HG02852 (cell line): ENCODE measurements around the gene LSM10.

Experiments
- ATAC-seq: cut with Tn5 transposase; IDR thresholded peaks from one replicate; pipeline ENCODE4 v1.9.1; 2021; ENCODE audit warnings: mild to moderate bottlenecking, moderate library complexity; ENCODE audit not compliant: unreplicated experiment

The LSM10 gene

DNA sequence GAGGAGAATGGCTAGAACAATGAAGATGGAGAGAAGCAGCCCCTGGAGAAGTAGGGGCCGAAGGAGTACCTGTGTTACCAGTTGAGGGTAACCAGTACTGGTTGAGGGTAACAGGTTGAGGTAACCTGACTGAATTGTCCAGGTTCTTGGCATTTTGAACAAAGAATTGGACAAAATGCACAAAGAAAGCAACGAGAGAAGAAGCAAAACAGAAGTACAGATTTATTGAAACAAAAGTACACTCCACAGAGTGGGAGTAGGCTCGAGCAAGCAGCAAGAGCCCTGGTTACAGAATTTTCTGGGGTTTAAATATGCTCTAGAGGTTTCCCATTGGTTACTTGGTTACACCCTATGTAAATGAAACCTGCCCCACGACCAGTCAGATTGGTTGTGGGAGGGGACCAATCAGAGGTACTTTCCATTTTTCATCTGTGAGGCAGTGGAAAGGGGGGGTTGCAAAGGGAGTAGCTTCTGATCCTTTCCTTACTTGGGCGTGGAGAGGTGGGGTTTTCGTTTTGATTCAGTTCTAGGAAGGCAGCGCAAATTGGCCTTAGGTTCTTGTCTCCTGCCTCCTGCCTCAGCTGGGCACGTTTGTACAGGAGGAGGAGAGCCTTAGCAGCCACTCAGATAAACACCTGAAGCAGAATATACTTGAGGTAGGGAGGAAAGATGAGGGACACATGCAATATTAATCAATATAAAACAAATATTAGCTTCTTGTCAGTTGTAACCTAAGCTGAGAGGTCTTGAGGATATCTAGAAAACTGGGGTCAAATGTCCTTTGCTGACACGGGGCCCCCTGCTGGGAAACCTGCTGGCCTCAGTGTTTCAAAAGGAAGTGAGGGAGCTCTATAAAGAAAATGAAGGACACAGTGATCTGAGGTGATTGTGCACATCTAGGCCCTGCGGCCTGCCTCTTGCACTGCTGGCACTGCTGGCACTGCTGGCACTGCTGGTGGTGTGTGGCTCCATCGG is 14.3 kb upstream of the LSM10 start:
- no peak for ATAC-seq

GRCh38 chr1:36408479-36408878 is 10.8 kb upstream of the LSM10 start:
- no peak for ATAC-seq

GRCh38 chr1:36406440-36406839 is 8.7 kb upstream of the LSM10 start:
- ATAC-seq = no peak

DNA sequence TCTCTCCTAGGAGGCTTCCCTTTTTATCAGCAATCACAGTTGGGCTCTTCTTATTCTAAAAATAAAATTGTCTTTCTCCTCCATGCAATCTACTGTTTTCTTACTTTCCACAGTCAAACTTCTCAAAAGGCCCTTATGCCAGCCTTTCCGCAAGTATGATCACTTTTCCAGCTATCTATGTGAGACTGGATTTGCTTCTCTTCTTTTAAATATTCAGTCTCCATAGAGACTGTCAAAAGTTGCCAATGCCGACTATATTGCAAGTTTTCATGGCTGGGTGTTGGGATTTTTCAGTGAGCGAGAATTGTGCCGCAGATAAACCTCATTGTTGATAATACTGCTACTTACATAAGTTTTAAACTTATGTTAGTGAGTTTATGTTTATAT is 4.8 kb upstream of the LSM10 start:
- ATAC-seq = no peak

- no peak for ATAC-seq
Measured at GRCh38 chr1:36401602-36402503, 4.1 kb upstream of the LSM10 start.

GRCh38 chr1:36400825-36401601 is 3.3 kb upstream of the LSM10 start:
- no peak for ATAC-seq

DNA sequence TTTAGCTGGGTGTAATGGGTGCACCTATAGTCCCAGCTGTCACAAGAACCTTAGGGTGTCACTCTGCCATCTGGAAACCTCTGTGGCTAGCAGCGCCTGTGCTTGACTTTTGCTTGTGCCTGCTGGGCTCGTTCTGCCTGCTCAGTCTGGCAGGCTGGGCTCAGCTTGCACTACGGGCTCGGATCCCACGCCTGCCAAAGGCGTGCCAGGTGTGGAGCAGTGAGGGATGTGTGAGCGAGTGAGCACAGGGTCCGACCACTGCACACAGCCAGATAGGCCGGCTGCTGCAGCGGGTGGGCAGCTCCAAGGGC is 2.8 kb upstream of the LSM10 start:
- no peak for ATAC-seq

DNA sequence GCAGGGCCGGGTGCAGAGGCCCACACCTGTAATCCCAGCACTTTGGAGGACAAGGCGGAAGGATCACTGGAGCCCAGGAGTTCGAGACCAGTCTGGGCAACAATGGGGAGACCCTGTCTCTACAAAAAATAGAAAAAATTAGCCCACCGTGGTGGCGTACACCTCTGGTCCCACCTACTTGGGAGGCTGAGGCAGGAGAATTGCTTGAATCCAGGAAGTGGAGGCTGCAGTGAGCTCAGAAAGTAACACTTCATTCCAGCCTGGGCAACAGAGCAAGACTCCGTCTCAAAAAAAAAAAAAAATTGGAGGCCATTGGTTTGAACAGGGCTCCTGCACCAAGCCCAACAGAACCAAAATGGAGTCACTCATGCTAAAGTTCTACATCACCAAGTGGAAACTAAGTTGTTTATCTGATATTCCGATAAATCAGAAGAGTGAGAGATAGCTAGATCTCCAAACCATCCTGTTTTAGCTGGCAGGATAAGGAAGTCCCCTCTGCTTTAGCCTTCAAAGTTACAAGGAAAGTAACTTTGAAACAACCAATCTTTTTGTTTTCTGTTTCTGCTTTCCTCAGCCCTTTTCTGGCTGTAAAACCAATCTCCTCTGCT is 766 bp upstream of the LSM10 start:
- ATAC-seq = no peak

DNA sequence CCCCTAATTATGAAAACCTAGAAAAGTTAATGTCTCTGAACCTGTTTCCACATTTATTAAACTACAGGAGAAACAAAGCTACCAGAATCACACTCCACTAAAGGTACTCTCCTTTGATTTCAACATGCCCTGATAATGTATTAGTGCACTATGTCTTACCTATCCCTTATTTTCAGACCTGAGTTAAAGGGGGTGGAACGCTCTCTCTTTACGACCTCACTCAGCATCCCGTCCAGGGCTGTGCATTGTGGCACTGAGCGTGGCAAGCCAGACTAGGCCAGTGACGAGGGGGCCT is 678 bp downstream of the LSM10 start:
- no peak for ATAC-seq

GRCh38 chr1:36396359-36396758 is 1.3 kb downstream of the LSM10 start:
- no peak for ATAC-seq

GRCh38 chr1:36393686-36394085 is 4.0 kb downstream of the LSM10 start:
- no peak for ATAC-seq

- no peak for ATAC-seq
Measured at GRCh38 chr1:36392836-36393235, 4.9 kb downstream of the LSM10 start.

GRCh38 chr1:36391271-36391670 is 6.4 kb downstream of the LSM10 start:
- ATAC-seq = no peak

DNA sequence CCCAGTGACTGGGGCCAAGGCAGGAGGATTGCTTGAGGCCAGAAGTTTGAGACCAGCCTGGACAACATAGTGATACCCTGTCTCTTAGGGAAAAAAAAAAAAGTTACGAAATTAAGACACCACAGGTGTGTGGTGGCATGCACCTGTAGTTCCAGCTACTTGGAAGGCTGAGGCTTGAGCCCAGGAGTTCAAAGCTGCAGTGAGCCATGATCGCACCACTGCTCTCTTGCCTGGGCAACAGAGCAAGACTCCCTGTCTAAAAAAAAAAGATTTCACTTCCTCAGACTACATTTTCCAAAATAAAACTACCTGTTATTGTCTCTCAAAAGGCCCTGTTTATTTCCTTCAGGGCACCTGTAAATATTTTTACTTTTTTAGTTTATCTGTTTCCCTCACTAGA is 7.3 kb downstream of the LSM10 start:
- ATAC-seq = no peak

DNA sequence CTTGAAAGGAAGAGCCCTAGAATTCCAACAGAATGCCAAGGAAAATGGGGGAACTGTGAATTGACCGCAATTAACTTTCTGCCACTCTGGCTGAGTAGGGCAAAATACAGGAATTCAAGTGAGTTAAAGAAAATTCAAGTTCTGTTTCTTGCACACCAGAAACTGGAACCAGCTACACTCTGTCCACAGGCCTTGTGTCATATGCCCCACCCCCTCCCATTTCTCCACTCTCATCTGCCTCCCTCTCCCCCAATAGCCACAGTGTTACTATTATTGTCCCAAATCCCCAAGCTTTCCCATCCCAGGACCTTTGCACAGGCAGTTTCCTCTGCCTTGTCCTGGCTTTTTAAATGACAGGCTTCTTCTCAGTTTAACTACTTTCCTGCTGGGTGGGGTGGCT is 7.7 kb downstream of the LSM10 start:
- no peak for ATAC-seq

DNA sequence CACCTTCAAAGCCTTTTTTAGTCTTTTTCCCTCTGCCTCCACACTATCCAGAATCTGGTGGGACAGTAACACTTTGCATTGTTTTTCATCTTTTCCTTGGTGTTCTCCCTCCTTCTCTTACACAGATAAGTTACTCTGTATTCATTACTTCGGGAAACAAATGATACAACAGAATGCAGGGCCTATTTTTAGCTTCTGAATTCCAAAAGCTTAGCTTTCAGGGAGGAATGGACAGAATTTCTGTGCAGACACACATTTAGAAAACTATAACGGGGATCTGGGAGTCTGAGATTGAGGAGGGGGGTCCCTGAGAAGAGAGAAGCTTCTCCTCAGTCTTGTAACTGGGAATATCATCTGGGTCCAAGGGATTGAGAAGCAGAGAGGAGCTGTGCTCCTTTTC is 8.4 kb downstream of the LSM10 start:
- ATAC-seq = no peak

GRCh38 chr1:36387141-36387949 is 10.4 kb downstream of the LSM10 start:
- ATAC-seq = no peak

DNA sequence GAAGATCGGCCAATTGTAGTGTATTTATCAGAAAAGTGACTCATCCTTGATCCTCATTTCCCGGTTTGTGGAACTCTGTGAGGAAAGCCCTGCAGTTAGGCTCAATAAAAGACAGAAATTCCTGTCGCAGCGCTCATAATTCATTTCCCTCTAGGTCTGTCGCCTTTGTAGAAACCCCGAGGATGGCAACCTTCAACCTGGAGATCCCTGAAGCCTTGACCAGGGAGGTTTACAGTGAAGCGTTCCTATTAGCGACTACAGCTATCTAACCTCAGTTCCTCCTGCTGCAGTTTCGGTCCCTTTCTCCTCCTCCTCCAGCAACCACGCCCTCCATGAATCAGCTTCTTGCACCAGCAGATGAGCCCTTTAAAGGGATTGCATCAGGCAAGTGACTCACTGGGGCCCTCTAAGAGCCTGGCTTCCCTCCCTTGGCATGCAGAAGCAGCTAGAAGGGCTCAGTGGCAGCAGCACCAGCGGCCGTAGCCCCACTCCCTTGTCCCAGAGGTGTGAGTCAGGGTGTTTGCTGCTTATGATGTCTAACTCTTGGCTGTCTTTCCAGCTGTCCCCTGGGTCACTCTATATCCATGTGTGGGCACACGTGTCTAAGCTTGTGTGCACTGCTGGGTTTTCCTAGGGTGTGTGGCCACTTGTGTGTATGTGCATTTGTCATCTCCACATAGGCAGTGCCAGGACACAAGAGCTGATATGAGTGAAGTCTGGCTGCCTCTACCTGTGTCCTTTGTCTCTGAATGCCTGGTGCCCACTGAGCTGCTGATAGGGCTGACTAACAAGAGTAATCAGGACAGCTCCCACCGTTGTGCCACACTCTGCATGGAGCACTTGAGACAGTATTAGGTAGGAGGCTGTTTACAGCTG is 11.2 kb downstream of the LSM10 start:
- ATAC-seq = peak; percentile 36
